SK-N-SH treated with all-trans-retinoic acid at 6 μM for 48 hours (cell line): Measurements from ENCODE around the gene ZNF783.

Experiments used
- ATAC-seq: fragments of 200-7000 bp; cut with Tn5 transposase; 3 replicates; pipeline ENCODE4 v1.9.1; 2020; ENCODE audit warnings: mild to moderate bottlenecking, moderate library complexity
- ARNTL ChIP-seq: fragments of 450-650 bp; formaldehyde crosslinking; IDR thresholded peaks from 2 replicates; pipeline ENCODE4 v1.5.0; 2020; ENCODE audit warnings: low read depth, mild to moderate bottlenecking, moderate library complexity, borderline replicate concordance
- BACH2 ChIP-seq: fragments of 250-450 bp; sonication (Bioruptor Pico); IDR thresholded peaks from 2 replicates; pipeline ENCODE4 v1.9.0; 2021; ENCODE audit warnings: mild to moderate bottlenecking, borderline replicate concordance
- CSDC2 ChIP-seq: fragments of 250-450 bp; sonication (Bioruptor Pico); IDR thresholded peaks from 2 replicates; pipeline ENCODE4 v1.5.0; 2020; ENCODE audit warnings: mild to moderate bottlenecking, moderate library complexity
- ESRRG ChIP-seq: fragments of 250-450 bp; sonication (Bioruptor Pico); IDR thresholded peaks from 2 replicates; pipeline ENCODE4 v1.6.1; 2021; ENCODE audit warnings: mild to moderate bottlenecking
- GLIS3 ChIP-seq: fragments of 250-450 bp; sonication (Bioruptor Pico); IDR thresholded peaks from 2 replicates; pipeline ENCODE4 v1.5.0; 2020; ENCODE audit warnings: mild to moderate bottlenecking, moderate library complexity
- ISL1 ChIP-seq: fragments of 250-450 bp; sonication (Bioruptor Pico); IDR thresholded peaks from 2 replicates; pipeline ENCODE4 v2.1.2; 2022; ENCODE audit warnings: mild to moderate bottlenecking, moderate library complexity
- OSR1 ChIP-seq: fragments of 250-450 bp; sonication (Bioruptor Pico); IDR thresholded peaks from 2 replicates; pipeline ENCODE4 v1.8.0; 2022; ENCODE audit warnings: moderate library complexity, mild to moderate bottlenecking, inconsistent platforms
- PATZ1 ChIP-seq: fragments of 250-450 bp; sonication (Bioruptor Pico); IDR thresholded peaks from 2 replicates; pipeline ENCODE4 v1.8.0; 2020; ENCODE audit warnings: mild to moderate bottlenecking, moderate library complexity, borderline replicate concordance
- POU6F1 ChIP-seq: fragments of 250-450 bp; sonication (Bioruptor Pico); IDR thresholded peaks from 2 replicates; pipeline ENCODE4 v1.8.0; 2021; ENCODE audit warnings: low read depth, mild to moderate bottlenecking, moderate library complexity, borderline replicate concordance
- PPARA ChIP-seq: fragments of 250-450 bp; sonication (Bioruptor Pico); IDR thresholded peaks from 2 replicates; pipeline ENCODE4 v1.5.0; 2020; ENCODE audit warnings: mild to moderate bottlenecking, borderline replicate concordance
- RARB ChIP-seq: fragments of 250-450 bp; sonication (Bioruptor Pico); IDR thresholded peaks from 2 replicates; pipeline ENCODE4 v1.8.0; 2021; ENCODE audit warnings: mild to moderate bottlenecking, moderate library complexity
- SNAI2 ChIP-seq: fragments of 250-450 bp; sonication (Bioruptor Pico); IDR thresholded peaks from 2 replicates; pipeline ENCODE4 v1.5.0; 2020; ENCODE audit warnings: mild to moderate bottlenecking, moderate library complexity
- TOX ChIP-seq: fragments of 250-450 bp; sonication (Bioruptor Pico); IDR thresholded peaks from 2 replicates; pipeline ENCODE4 v1.8.0; 2021; ENCODE audit warnings: mild to moderate bottlenecking, moderate library complexity, borderline replicate concordance
- ZC3H10 ChIP-seq: fragments of 250-450 bp; sonication (Bioruptor Pico); IDR thresholded peaks from 2 replicates; pipeline ENCODE4 v1.5.1; 2021; ENCODE audit warnings: mild to moderate bottlenecking, moderate library complexity
- ZFP3 ChIP-seq: fragments of 250-450 bp; sonication (Bioruptor Pico); IDR thresholded peaks from 2 replicates; pipeline ENCODE4 v1.5.0; 2020; ENCODE audit warnings: mild to moderate bottlenecking, moderate library complexity
- ZFP30 ChIP-seq: fragments of 450-650 bp; formaldehyde crosslinking; IDR thresholded peaks from 2 replicates; pipeline ENCODE4 v1.5.0; 2022; ENCODE audit warnings: mild to moderate bottlenecking, moderate library complexity
- ZNF565 ChIP-seq: fragments of 450-650 bp; formaldehyde crosslinking; conservative IDR thresholded peaks from 2 replicates; pipeline ENCODE4 v1.5.0; 2020; ENCODE audit warnings: low read depth, mild to moderate bottlenecking, moderate library complexity
- ZNF70 ChIP-seq: fragments of 450-650 bp; formaldehyde crosslinking; IDR thresholded peaks from 2 replicates; pipeline ENCODE4 v1.5.0; 2020; ENCODE audit warnings: mild to moderate bottlenecking, moderate library complexity
- ZNF8 ChIP-seq: fragments of 450-650 bp; formaldehyde crosslinking; IDR thresholded peaks from 2 replicates; pipeline ENCODE4 v1.5.0; 2020; ENCODE audit warnings: mild to moderate bottlenecking, moderate library complexity
- TF ChIP-seq, protein P1 (sequence below): fragments of 250-450 bp; sonication (Bioruptor Pico); IDR thresholded peaks from 2 replicates; pipeline ENCODE4 v1.5.0; 2020; ENCODE audit warnings: mild to moderate bottlenecking, moderate library complexity
- TF ChIP-seq, protein P2 (sequence below): fragments of 250-450 bp; sonication (Bioruptor Pico); IDR thresholded peaks from 2 replicates; pipeline ENCODE4 v1.5.1; 2020; ENCODE audit warnings: low read depth, mild to moderate bottlenecking, moderate library complexity

ZNF783 gene

GRCh38 chr7:149307775-149308501 lies 45.9 kb downstream of the ZNF783 start:
- no peak for TF ChIP-seq ZFP30
- no peak for ATAC-seq

- TF ChIP-seq ZNF565 (CRISPR knock-in tag) (no peak), GLIS3 (CRISPR knock-in tag) (0 out of 2 replicates have a peak, but pooled peaks have one; percentile 73), PATZ1 (CRISPR knock-in tag) (peak; percentile 73; the same call in 1 of the 2 replicates), ESRRG (CRISPR knock-in tag) (0 out of 2 replicates have a peak, but pooled peaks have one; percentile 31), SNAI2 (no peak), ZC3H10 (CRISPR knock-in tag) (no peak), ZFP3 (no peak), TOX (CRISPR knock-in tag) (no peak), ZNF70 (no peak), POU6F1 (CRISPR knock-in tag) (no peak), ARNTL (CRISPR knock-in tag) (no peak), RARB (CRISPR knock-in tag) (no peak), BACH2 (CRISPR knock-in tag) (no peak), OSR1 (CRISPR knock-in tag) (no peak), CSDC2 (CRISPR knock-in tag) (no peak), ZNF8 (CRISPR knock-in tag) (no peak), ISL1 (CRISPR knock-in tag) (no peak), ZFP30 (no peak)
- TF ChIP-seq, protein P1, sequence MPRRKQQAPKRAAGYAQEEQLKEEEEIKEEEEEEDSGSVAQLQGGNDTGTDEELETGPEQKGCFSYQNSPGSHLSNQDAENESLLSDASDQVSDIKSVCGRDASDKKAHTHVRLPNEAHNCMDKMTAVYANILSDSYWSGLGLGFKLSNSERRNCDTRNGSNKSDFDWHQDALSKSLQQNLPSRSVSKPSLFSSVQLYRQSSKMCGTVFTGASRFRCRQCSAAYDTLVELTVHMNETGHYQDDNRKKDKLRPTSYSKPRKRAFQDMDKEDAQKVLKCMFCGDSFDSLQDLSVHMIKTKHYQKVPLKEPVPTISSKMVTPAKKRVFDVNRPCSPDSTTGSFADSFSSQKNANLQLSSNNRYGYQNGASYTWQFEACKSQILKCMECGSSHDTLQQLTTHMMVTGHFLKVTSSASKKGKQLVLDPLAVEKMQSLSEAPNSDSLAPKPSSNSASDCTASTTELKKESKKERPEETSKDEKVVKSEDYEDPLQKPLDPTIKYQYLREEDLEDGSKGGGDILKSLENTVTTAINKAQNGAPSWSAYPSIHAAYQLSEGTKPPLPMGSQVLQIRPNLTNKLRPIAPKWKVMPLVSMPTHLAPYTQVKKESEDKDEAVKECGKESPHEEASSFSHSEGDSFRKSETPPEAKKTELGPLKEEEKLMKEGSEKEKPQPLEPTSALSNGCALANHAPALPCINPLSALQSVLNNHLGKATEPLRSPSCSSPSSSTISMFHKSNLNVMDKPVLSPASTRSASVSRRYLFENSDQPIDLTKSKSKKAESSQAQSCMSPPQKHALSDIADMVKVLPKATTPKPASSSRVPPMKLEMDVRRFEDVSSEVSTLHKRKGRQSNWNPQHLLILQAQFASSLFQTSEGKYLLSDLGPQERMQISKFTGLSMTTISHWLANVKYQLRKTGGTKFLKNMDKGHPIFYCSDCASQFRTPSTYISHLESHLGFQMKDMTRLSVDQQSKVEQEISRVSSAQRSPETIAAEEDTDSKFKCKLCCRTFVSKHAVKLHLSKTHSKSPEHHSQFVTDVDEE, result no peak
- TF ChIP-seq, protein P2, sequence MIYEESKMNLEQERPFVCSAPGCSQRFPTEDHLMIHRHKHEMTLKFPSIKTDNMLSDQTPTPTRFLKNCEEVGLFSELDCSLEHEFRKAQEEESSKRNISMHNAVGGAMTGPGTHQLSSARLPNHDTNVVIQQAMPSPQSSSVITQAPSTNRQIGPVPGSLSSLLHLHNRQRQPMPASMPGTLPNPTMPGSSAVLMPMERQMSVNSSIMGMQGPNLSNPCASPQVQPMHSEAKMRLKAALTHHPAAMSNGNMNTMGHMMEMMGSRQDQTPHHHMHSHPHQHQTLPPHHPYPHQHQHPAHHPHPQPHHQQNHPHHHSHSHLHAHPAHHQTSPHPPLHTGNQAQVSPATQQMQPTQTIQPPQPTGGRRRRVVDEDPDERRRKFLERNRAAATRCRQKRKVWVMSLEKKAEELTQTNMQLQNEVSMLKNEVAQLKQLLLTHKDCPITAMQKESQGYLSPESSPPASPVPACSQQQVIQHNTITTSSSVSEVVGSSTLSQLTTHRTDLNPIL, result 0 out of 2 replicates have a peak, but pooled peaks have one; percentile 45
- peak; percentile 95 for ATAC-seq
Measured at GRCh38 chr7:149310113-149310836, 48.3 kb downstream of the ZNF783 start.

- no peak for ATAC-seq
- TF ChIP-seq SNAI2 (no peak), RARB (CRISPR knock-in tag) (no peak), GLIS3 (CRISPR knock-in tag) (no peak), PPARA (CRISPR knock-in tag) (no peak), ZNF70 (no peak), ZFP30 (no peak)
- TF ChIP-seq, all 23 proteins: peak for 0
Measured at GRCh38 chr7:149310990-149311573, 49.1 kb downstream of the ZNF783 start.
